AG04450 (cell line): Measurements from ENCODE around the gene GSTA2. TPM values are rescaled to one million over a fixed set of nuclear protein-coding genes. Genes with fewer than 3 reads are reported as not detected.

ENCODE experiments used
- CTCF ChIA-PET: fragments of 300-600, 350-600 bp; formaldehyde crosslinking; extraction: SDS; loops from one replicate; lab custom pipeline; 2022; ENCODE audit warnings: antibody characterized with exemption, inconsistent platforms; lab: Charles Lee
- POLR2A ChIA-PET: fragments of 350-600 bp; formaldehyde crosslinking; extraction: SDS; loops from one replicate; lab custom pipeline; 2021; ENCODE audit warnings: antibody characterized with exemption, inconsistent platforms; lab: Yijun Ruan, JAX
- DNase-seq: peaks from one replicate; pipeline ENCODE4 v3.0.0-alpha.2; 2011; ENCODE audit warnings: low read depth, low spot score
- H3K27ac ChIP-seq: one replicate; pipeline ENCODE4 v1.5.1; 2012; ENCODE audit warnings: low read depth, low read length, control low read depth
- H3K27me3 ChIP-seq: one replicate; pipeline ENCODE4 v1.6.0; 2012; ENCODE audit warnings: low read length; ENCODE audit not compliant: control insufficient read depth, insufficient read depth
- H3K4me3 ChIP-seq: 2 replicates; pipeline ENCODE4 v1.5.1; 2011; ENCODE audit warnings: mild to moderate bottlenecking, low read depth, low read length, control low read depth
- H3K9me3 ChIP-seq: 2 replicates; pipeline ENCODE4 v1.5.1; 2012; ENCODE audit warnings: low read length; ENCODE audit not compliant: control insufficient read depth, insufficient read depth
- CTCF ChIP-seq: IDR thresholded peaks from 2 replicates; pipeline ENCODE4 v1.5.1; 2011; ENCODE audit warnings: low read depth, low read length, control low read depth, inconsistent platforms
- polyA plus RNA-seq: library from polyadenylated mRNA; depleted of rRNA; stranded (reverse); fragments of >200 nt; gene quantifications from 2 replicates; pipeline ENCODE4 v1.2.3, GENCODE V29; 2011; rRNA removed

The GSTA2 gene
- polyA plus RNA-seq, 1 experiment = not detected

DNA sequence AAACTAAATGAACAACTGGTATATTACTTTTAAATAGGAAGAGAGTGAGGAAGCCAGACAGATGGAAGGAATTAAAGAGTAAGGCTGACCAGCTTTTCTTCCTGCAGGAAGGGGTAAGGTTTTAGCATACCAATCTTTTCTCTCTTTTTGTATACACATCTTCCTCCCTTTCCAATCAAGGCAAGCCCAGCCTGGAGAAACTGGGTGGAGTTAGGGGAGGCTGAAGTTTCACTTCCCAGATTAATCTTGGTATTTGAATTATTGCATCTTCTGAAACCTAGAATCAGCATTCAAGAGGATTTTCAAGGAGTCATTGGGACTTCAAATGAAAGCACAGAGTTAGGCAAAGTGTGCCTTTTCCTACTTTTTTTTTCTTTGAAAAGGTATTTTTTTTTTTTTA lies 59.2 kb downstream of the GSTA2 start:
- no peaks in the 10 kb centered on the region for H3K27me3 ChIP-seq
- ChIA-PET POLR2A (no interaction called here), CTCF (no interaction called here)
- no peak for DNase-seq
- TF ChIP-seq CTCF = no peak
- no peak overlapping the region for H3K4me3 ChIP-seq
- no peak overlapping the region for H3K27ac ChIP-seq
- no peaks in the 10 kb centered on the region for H3K9me3 ChIP-seq

Other genes with a start within 250 kb of the GSTA2 start
- gene TRAM2, start 186.4 kb downstream of the GSTA2 start, polyA plus RNA-seq = 134 and 152 TPM in 2 replicates
- 33.4 and 55.6 TPM in 2 replicates for gene TMEM14A, start 92.4 kb downstream of the GSTA2 start, polyA plus RNA-seq
- not detected in 2 replicates for gene GSTA1, start 40.3 kb upstream of the GSTA2 start, polyA plus RNA-seq
- not detected in 2 replicates for gene GSTA5, start 77.3 kb upstream of the GSTA2 start, polyA plus RNA-seq
- gene GSTA3, start 146.2 kb upstream of the GSTA2 start, polyA plus RNA-seq = not detected in 2 replicates
- gene GSTA4, start 231.8 kb upstream of the GSTA2 start, polyA plus RNA-seq = 60.2 and 76.7 TPM in 2 replicates